ENCODE results near the gene ZCCHC24.

The ZCCHC24 gene

GRCh38 chr10:79422178-79422892, 23.1 kb downstream of the ZCCHC24 start:
- Histone ChIP-seq H3K9ac (no peak overlapping the region), H3K79me2 (ENCODE audit: insufficient read depth, low read depth) (no peaks in the 10 kb centered on the region), H3K4me2 (no peak overlapping the region), H4K20me1 (ENCODE audit: insufficient read depth) (no peaks in the 10 kb centered on the region), H3K27ac (no peak overlapping the region), H2AFZ (ENCODE audit: low read depth) (no peak overlapping the region), H3K27me3 (ENCODE audit: insufficient read depth, low read depth) (no peaks in the 10 kb centered on the region), H3K36me3 (ENCODE audit: insufficient read depth) (no peaks in the 10 kb centered on the region), H3K4me1 (ENCODE audit: low read depth, poor library complexity, severe bottlenecking) (no peaks in the 10 kb centered on the region), H3K4me3 (IDR thresholded peaks at IDR 0.05; ENCODE audit: insufficient read depth, low read depth, low read length) (no peak overlapping the region)
- TF ChIP-seq, protein P1, sequence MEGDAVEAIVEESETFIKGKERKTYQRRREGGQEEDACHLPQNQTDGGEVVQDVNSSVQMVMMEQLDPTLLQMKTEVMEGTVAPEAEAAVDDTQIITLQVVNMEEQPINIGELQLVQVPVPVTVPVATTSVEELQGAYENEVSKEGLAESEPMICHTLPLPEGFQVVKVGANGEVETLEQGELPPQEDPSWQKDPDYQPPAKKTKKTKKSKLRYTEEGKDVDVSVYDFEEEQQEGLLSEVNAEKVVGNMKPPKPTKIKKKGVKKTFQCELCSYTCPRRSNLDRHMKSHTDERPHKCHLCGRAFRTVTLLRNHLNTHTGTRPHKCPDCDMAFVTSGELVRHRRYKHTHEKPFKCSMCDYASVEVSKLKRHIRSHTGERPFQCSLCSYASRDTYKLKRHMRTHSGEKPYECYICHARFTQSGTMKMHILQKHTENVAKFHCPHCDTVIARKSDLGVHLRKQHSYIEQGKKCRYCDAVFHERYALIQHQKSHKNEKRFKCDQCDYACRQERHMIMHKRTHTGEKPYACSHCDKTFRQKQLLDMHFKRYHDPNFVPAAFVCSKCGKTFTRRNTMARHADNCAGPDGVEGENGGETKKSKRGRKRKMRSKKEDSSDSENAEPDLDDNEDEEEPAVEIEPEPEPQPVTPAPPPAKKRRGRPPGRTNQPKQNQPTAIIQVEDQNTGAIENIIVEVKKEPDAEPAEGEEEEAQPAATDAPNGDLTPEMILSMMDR (conservative IDR thresholded peaks at IDR 0.05; ENCODE audit: low read depth, low read length) = no peak

DNA sequence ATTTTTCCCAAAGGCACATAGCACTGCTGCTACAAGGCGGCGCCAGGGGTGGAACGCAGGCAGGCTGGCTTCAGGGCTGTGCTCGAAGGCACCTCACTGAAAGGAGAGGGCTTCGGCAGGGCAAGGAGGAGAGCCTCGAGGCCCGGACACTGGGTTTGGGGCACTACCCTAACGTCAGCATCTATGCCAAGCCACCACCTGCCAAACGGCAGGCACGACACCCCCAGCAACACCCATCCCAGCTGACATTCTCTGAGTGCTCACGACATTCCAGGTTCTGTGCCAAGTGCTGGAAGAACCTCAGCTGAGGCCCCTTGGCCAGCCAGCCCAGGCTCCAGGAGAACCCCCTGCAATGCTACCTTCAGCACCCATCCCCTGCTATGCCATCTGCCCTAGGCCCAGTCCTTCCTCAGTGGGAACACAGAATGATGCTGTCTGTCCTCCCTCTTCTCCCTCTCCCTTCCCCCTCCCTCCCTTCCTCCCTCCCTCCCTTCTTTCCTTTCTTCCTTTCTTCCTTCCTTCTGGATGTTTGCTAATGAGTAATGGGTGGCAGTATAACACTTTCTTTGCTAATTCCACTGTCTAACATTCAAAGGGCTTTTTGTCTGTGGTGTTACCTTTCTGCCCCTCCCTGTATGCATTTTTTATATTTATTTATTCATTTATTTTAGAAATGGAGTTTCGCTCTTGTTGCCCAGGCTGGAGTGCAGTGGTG, 24.3 kb downstream of the ZCCHC24 start:
- no peak overlapping the region for H3K27ac ChIP-seq
- H4K20me1 ChIP-seq (ENCODE audit: insufficient read depth) = no peaks in the 10 kb centered on the region
- H3K36me3 ChIP-seq (ENCODE audit: insufficient read depth) = no peaks in the 10 kb centered on the region
- no peak overlapping the region for H2AFZ ChIP-seq (ENCODE audit: low read depth)
- no peaks in the 10 kb centered on the region for H3K4me1 ChIP-seq (ENCODE audit: low read depth, poor library complexity, severe bottlenecking)
- H3K4me2 ChIP-seq = no peak overlapping the region
- H3K4me3 ChIP-seq (IDR thresholded peaks at IDR 0.05; ENCODE audit: insufficient read depth, low read depth, low read length) = no peak overlapping the region
- TF ChIP-seq, protein P1 (conservative IDR thresholded peaks at IDR 0.05; ENCODE audit: low read depth, low read length) = no peak
- H3K79me2 ChIP-seq (ENCODE audit: insufficient read depth, low read depth) = no peaks in the 10 kb centered on the region
- no peak overlapping the region for H3K9ac ChIP-seq
- no peaks in the 10 kb centered on the region for H3K27me3 ChIP-seq (ENCODE audit: insufficient read depth, low read depth)

- TF ChIP-seq, protein P1 (conservative IDR thresholded peaks at IDR 0.05; ENCODE audit: low read depth, low read length) = no peak
- H2AFZ ChIP-seq (ENCODE audit: low read depth) = no peak overlapping the region
- no peaks in the 10 kb centered on the region for H4K20me1 ChIP-seq (ENCODE audit: insufficient read depth)
- no peak overlapping the region for H3K4me3 ChIP-seq (IDR thresholded peaks at IDR 0.05; ENCODE audit: insufficient read depth, low read depth, low read length)
- no peaks in the 10 kb centered on the region for H3K27me3 ChIP-seq (ENCODE audit: insufficient read depth, low read depth)
- H3K36me3 ChIP-seq (ENCODE audit: insufficient read depth) = no peaks in the 10 kb centered on the region
- no peaks in the 10 kb centered on the region for H3K79me2 ChIP-seq (ENCODE audit: insufficient read depth, low read depth)
- H3K27ac ChIP-seq = no peak overlapping the region
- no peak overlapping the region for H3K4me2 ChIP-seq
- H3K9ac ChIP-seq = no peak overlapping the region
- no peaks in the 10 kb centered on the region for H3K4me1 ChIP-seq (ENCODE audit: low read depth, poor library complexity, severe bottlenecking)
Measured at GRCh38 chr10:79418886-79419595, 26.4 kb downstream of the ZCCHC24 start.

DNA sequence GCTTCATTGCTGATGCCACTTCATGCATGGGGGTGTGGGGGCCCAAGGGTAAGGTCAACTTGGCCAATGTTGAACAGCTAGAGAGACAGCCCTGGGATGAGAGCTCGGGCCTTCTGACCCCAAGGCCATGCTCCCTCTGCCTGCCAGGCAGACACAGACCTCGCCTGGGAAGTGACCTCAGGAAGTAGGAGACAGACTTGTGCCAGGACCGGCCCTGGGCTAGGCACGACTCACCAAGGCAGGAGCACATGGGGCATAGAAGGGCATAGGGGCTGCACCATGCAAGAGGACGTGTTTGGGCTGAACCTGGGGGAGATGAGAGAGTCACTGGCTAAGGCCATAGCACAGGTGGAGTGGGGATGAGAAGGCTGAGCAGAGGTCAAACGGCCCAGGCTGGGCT, 27.1 kb downstream of the ZCCHC24 start:
- H3K4me1 ChIP-seq (ENCODE audit: low read depth, poor library complexity, severe bottlenecking) = no peaks in the 10 kb centered on the region
- H2AFZ ChIP-seq (ENCODE audit: low read depth) = no peak overlapping the region
- H3K79me2 ChIP-seq (ENCODE audit: insufficient read depth, low read depth) = no peaks in the 10 kb centered on the region
- H3K4me3 ChIP-seq (IDR thresholded peaks at IDR 0.05; ENCODE audit: insufficient read depth, low read depth, low read length) = no peak overlapping the region
- no peaks in the 10 kb centered on the region for H3K27me3 ChIP-seq (ENCODE audit: insufficient read depth, low read depth)
- no peak overlapping the region for H3K4me2 ChIP-seq
- no peaks in the 10 kb centered on the region for H4K20me1 ChIP-seq (ENCODE audit: insufficient read depth)
- TF ChIP-seq, protein P1 (conservative IDR thresholded peaks at IDR 0.05; ENCODE audit: low read depth, low read length) = no peak
- H3K36me3 ChIP-seq (ENCODE audit: insufficient read depth) = no peaks in the 10 kb centered on the region
- no peak overlapping the region for H3K27ac ChIP-seq
- no peak overlapping the region for H3K9ac ChIP-seq
